ENCODE results near the gene SGMS1. TPM values are rescaled to one million over a fixed set of nuclear protein-coding genes. Genes with fewer than 3 reads are reported as not detected.

SGMS1 gene
- total RNA-seq, 1 donor from 2014 or later = 9.2 TPM

GRCh38 chr10:50640238-50640637 lies 16.5 kb upstream of the SGMS1 start:
- no peak overlapping the region for H3K27ac ChIP-seq
- no peaks in the 10 kb centered on the region for H3K4me1 ChIP-seq
- H3K4me2 ChIP-seq = no peak overlapping the region
- no peak overlapping the region for H2AFZ ChIP-seq (replicated peaks)
- no peaks in the 10 kb centered on the region for H3K79me2 ChIP-seq (ENCODE audit: low read depth)
- no peaks in the 10 kb centered on the region for H4K20me1 ChIP-seq (ENCODE audit: low read depth)
- H3K4me1 Mint-ChIP-seq = no peaks in the 10 kb centered on the region
- H3K4me3 Mint-ChIP-seq = no peak overlapping the region
- H3F3A ChIP-seq (ENCODE audit: low read depth) = no peaks in the 10 kb centered on the region
- no peaks in the 10 kb centered on the region for H3K9me3 Mint-ChIP-seq
- H3K36me3 ChIP-seq = no peaks in the 10 kb centered on the region
- no peak for TF ChIP-seq EZH2phosphoT487 (IDR thresholded peaks at IDR 0.05)
- no peak for TF ChIP-seq CTCF (IDR thresholded peaks at IDR 0.05)
- TF ChIP-seq EZH2 (IDR thresholded peaks at IDR 0.05) = no peak
- H3K9ac ChIP-seq = no peak overlapping the region
- H3K27me3 Mint-ChIP-seq (ENCODE audit: insufficient read depth, low read depth) = no peaks in the 10 kb centered on the region
- H3K4me3 ChIP-seq = no peak overlapping the region
- H3K27ac Mint-ChIP-seq = no peak overlapping the region
- H3K36me3 Mint-ChIP-seq = no peaks in the 10 kb centered on the region
- DNase-seq (ENCODE audit: low spot score) = no peak
- no peaks in the 10 kb centered on the region for H3K9me3 ChIP-seq (ENCODE audit: low read depth)
- H3K27me3 ChIP-seq = no peaks in the 10 kb centered on the region

- H4K20me1 ChIP-seq (ENCODE audit: low read depth) = no peaks in the 10 kb centered on the region
- H2AFZ ChIP-seq (replicated peaks) = no peak overlapping the region
- no peak overlapping the region for H3K4me3 Mint-ChIP-seq
- H3K27ac Mint-ChIP-seq = no peak overlapping the region
- no peak overlapping the region for H3K9ac ChIP-seq
- no peak overlapping the region for H3K4me2 ChIP-seq
- H3K9me3 ChIP-seq (ENCODE audit: low read depth) = no peaks in the 10 kb centered on the region
- DNase-seq (ENCODE audit: low spot score) = no peak
- no peak for TF ChIP-seq EZH2phosphoT487 (IDR thresholded peaks at IDR 0.05)
- no peak for TF ChIP-seq EZH2 (IDR thresholded peaks at IDR 0.05)
- no peak for TF ChIP-seq CTCF (IDR thresholded peaks at IDR 0.05)
- H3K4me1 ChIP-seq = no peaks in the 10 kb centered on the region
- no peaks in the 10 kb centered on the region for H3K4me1 Mint-ChIP-seq
- H3K36me3 Mint-ChIP-seq = no peaks in the 10 kb centered on the region
- no peaks in the 10 kb centered on the region for H3F3A ChIP-seq (ENCODE audit: low read depth)
- H3K4me3 ChIP-seq = no peak overlapping the region
- H3K27me3 Mint-ChIP-seq (ENCODE audit: insufficient read depth, low read depth) = no peaks in the 10 kb centered on the region
- H3K27ac ChIP-seq = no peak overlapping the region
- no peaks in the 10 kb centered on the region for H3K79me2 ChIP-seq (ENCODE audit: low read depth)
- no peaks in the 10 kb centered on the region for H3K36me3 ChIP-seq
- H3K9me3 Mint-ChIP-seq = no peaks in the 10 kb centered on the region
- no peaks in the 10 kb centered on the region for H3K27me3 ChIP-seq
Observed at GRCh38 chr10:50636618-50637579, 13.1 kb upstream of the SGMS1 start.

- H3F3A ChIP-seq (ENCODE audit: low read depth) = no peaks in the 10 kb centered on the region
- no peak for DNase-seq (ENCODE audit: low spot score)
- H3K9me3 Mint-ChIP-seq = no peaks in the 10 kb centered on the region
- H3K27me3 ChIP-seq = no peaks in the 10 kb centered on the region
- no peaks in the 10 kb centered on the region for H3K4me1 ChIP-seq
- H3K4me2 ChIP-seq = no peak overlapping the region
- H2AFZ ChIP-seq (replicated peaks) = no peak overlapping the region
- no peak overlapping the region for H3K27ac Mint-ChIP-seq
- no peaks in the 10 kb centered on the region for H4K20me1 ChIP-seq (ENCODE audit: low read depth)
- H3K4me1 Mint-ChIP-seq = no peaks in the 10 kb centered on the region
- H3K4me3 Mint-ChIP-seq = no peak overlapping the region
- no peak overlapping the region for H3K4me3 ChIP-seq
- H3K36me3 ChIP-seq = no peaks in the 10 kb centered on the region
- H3K27ac ChIP-seq = no peak overlapping the region
- H3K9ac ChIP-seq = no peak overlapping the region
- H3K36me3 Mint-ChIP-seq = peaks cover 1% of the 10 kb centered on the region
- H3K79me2 ChIP-seq (ENCODE audit: low read depth) = no peaks in the 10 kb centered on the region
- H3K27me3 Mint-ChIP-seq (ENCODE audit: insufficient read depth, low read depth) = no peaks in the 10 kb centered on the region
- TF ChIP-seq EZH2phosphoT487 (IDR thresholded peaks at IDR 0.05) = no peak
- no peak for TF ChIP-seq CTCF (IDR thresholded peaks at IDR 0.05)
- no peak for TF ChIP-seq EZH2 (IDR thresholded peaks at IDR 0.05)
- H3K9me3 ChIP-seq (ENCODE audit: low read depth) = no peaks in the 10 kb centered on the region
Observed at GRCh38 chr10:50635286-50635685, 11.5 kb upstream of the SGMS1 start.

Data from neural progenitor cell (in vitro differentiated cells).